Dermis microvascular lymphatic vessel endothelial cell (primary cell): ENCODE measurements around the gene AMBN. TPM values are rescaled to one million over a fixed set of nuclear protein-coding genes. Genes with fewer than 3 reads are reported as not detected.
"Not testable (repeated sequence)": the region's sequence is repeated elsewhere in the genome, so short reads cannot be mapped to it uniquely, and the experiment has no call there.

Experiments
- DNase-seq, 2 donors: peaks; one replicate each; pipeline versions ENCODE4 v3.0.0 to v3.0.0-alpha.2; 2010; ENCODE audit warnings: low read depth in 2 of 2
- total RNA-seq: library from RNA; depleted of rRNA; stranded (reverse); fragments of >200 nt; gene quantifications from 2 replicates; pipeline ENCODE4 v1.2.1, GENCODE V29; 2014

Gene AMBN
- total RNA-seq, 1 donor from 2014 or later = not detected

- no peak for DNase-seq
These were observed 15.3 kb downstream of the AMBN start for GRCh38 chr4:70607334-70607853.

GRCh38 chr4:70608324-70608723 is 16.3 kb downstream of the AMBN start:
- no peak for DNase-seq

- no peak for DNase-seq
These were observed 21.5 kb downstream of the AMBN start for GRCh38 chr4:70613306-70614183.

GRCh38 chr4:70614184-70614555 is 22.1 kb downstream of the AMBN start:
- no peak for DNase-seq

- no peak for DNase-seq
These were observed 27.2 kb downstream of the AMBN start for GRCh38 chr4:70619288-70619687.

- DNase-seq = no peak
These were observed 27.7 kb downstream of the AMBN start for GRCh38 chr4:70619778-70620177.

- no peak for DNase-seq
These were observed 31.3 kb downstream of the AMBN start for GRCh38 chr4:70623323-70623722.

- peak in 1 of 2 donors; percentile 6 for DNase-seq
These were observed 32.3 kb downstream of the AMBN start for GRCh38 chr4:70624226-70624793.

- DNase-seq = no peak
These were observed 35.6 kb downstream of the AMBN start for GRCh38 chr4:70627620-70628019.

- no peak for DNase-seq
These were observed 36.4 kb downstream of the AMBN start, which contains the start of gene ENAM for GRCh38 chr4:70628444-70628843. Gene ENAM (plus strand): TSS chr4:70628744. CDS start chr4:70629501, 757 bp downstream.

GRCh38 chr4:70629469-70630090 is 37.5 kb downstream of the AMBN start:
- no peak for DNase-seq

- no peak for DNase-seq
These were observed 38.1 kb downstream of the AMBN start for GRCh38 chr4:70630162-70630561.

- DNase-seq = peak; percentile 36 to 58
These were observed 40.0 kb downstream of the AMBN start for GRCh38 chr4:70632028-70632427.

GRCh38 chr4:70634482-70634881 is 42.4 kb downstream of the AMBN start:
- no peak for DNase-seq

- no peak for DNase-seq
These were observed 45.3 kb downstream of the AMBN start for GRCh38 chr4:70637239-70637913.

GRCh38 chr4:70640192-70640591 is 48.1 kb downstream of the AMBN start:
- DNase-seq = no peak

GRCh38 chr4:70650741-70651140 is 58.7 kb downstream of the AMBN start:
- not testable (repeated sequence) for DNase-seq

- peak; percentile 18 to 40 for DNase-seq
These were observed 59.9 kb downstream of the AMBN start for GRCh38 chr4:70651864-70652506.

- DNase-seq = no peak
These were observed 62.6 kb downstream of the AMBN start for GRCh38 chr4:70654605-70655011.
